Colon (tissue), 2 donors: ENCODE results near the gene CEBPZ.
"Not testable (repeated sequence)": the region's sequence is repeated elsewhere in the genome, so short reads cannot be mapped to it uniquely, and the experiment has no call there.

Experiments
- FAIRE-seq: peaks from 2 replicates; lab custom pipeline; 2012; peaks lifted over from hg19 to GRCh38; lab: Jason Lieb, UNC
- donor health status: control.
- donor health status: control.

The CEBPZ gene, protein sequence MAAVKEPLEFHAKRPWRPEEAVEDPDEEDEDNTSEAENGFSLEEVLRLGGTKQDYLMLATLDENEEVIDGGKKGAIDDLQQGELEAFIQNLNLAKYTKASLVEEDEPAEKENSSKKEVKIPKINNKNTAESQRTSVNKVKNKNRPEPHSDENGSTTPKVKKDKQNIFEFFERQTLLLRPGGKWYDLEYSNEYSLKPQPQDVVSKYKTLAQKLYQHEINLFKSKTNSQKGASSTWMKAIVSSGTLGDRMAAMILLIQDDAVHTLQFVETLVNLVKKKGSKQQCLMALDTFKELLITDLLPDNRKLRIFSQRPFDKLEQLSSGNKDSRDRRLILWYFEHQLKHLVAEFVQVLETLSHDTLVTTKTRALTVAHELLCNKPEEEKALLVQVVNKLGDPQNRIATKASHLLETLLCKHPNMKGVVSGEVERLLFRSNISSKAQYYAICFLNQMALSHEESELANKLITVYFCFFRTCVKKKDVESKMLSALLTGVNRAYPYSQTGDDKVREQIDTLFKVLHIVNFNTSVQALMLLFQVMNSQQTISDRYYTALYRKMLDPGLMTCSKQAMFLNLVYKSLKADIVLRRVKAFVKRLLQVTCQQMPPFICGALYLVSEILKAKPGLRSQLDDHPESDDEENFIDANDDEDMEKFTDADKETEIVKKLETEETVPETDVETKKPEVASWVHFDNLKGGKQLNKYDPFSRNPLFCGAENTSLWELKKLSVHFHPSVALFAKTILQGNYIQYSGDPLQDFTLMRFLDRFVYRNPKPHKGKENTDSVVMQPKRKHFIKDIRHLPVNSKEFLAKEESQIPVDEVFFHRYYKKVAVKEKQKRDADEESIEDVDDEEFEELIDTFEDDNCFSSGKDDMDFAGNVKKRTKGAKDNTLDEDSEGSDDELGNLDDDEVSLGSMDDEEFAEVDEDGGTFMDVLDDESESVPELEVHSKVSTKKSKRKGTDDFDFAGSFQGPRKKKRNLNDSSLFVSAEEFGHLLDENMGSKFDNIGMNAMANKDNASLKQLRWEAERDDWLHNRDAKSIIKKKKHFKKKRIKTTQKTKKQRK

DNA sequence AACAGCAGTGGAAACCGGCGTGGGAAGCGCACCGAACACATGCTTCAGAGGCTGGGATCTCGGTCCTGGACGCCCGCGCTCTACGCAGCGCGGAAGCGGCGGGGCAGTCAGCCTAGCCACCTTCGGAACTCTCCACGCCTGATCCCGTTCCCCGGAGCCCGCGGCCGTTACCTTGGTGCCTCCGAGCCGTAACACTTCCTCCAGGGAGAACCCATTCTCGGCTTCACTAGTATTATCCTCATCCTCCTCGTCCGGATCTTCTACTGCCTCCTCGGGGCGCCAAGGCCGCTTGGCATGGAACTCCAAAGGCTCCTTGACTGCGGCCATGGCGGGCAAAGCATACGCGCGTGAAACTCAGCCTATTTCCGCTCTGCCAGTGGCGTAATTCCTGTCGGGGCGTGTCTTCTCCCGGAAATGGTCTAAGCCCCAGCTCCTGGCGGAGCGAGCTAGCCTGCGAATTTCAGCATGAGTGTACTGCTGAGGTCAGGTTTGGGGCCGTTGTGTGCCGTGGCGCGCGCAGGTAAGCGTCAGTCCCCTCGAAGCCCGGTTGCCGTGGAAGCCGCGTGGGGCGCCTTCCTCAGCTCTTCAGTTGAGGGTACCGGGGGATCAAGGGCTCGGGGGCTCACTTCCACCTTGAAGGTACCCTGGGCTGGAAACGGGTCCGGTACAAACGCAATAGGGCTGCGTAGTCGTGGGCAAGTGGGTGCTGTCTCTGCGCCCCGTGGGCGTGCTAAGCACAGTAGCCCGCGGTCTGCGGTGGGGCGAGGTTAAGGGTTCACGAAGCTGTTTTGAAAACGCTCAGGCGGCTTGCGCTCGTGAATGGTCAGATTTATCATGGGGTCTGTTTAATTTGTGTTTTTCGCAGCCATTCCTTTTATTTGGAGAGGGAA lies at the start of gene CEBPZ, which contains the start of gene NDUFAF7:
TSS of gene CEBPZ (minus strand) at position 356 of the 890 bp plus-strand sequence. CDS start at position 327, 29 bp downstream.
TSS of gene NDUFAF7 (plus strand) at position 418 of the 890 bp plus-strand sequence. CDS start at position 466, 48 bp downstream.
- FAIRE-seq: no peak

DNA sequence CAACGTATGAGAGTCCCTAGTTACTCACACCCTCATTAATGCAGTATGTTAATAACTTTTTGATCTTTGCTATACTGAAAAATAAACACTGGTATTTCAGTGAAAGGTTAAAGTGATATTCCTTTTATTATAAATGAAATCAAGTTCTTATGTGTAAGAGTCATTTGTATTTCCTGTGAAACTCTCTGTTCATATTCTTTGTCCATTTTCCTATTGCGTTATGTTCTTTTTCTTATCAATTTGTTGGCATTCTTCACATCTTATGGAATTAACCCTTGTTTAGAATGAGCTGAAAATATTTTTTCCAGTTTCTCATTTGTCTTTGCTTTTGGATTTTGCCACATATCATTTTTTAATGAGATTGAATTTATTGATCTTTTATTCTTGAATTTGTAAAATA lies 44.9 kb upstream of the CEBPZ start:
- FAIRE-seq: no peak

DNA sequence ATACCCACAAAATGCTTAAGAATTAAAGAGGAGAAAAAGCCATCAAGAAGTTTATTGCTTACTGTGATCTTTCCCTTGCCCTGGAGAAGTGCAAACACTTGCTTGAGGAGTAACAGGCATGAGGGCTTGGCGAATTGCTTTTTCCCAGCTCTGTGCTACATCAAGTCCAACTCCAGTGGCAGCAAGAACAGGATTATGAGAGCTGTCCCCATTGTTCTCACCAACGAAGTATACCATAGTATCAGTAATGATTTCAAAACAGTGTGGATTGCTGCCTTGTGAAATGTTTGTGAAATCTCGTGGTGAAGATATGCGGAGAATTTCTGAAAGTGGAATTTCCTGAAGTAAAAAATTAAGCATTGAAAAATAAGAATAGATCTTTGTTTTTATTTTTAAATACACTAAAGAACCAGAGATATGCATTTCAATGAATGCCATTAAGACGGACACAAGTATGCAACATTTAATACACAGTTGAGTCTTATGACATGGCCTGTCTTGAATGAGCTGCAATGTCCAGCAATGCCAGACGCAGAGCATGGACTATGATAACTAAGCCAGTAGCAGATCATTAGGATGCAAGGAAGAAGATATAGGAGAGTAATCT lies 43.1 kb upstream of the CEBPZ start:
- no peak for FAIRE-seq

DNA sequence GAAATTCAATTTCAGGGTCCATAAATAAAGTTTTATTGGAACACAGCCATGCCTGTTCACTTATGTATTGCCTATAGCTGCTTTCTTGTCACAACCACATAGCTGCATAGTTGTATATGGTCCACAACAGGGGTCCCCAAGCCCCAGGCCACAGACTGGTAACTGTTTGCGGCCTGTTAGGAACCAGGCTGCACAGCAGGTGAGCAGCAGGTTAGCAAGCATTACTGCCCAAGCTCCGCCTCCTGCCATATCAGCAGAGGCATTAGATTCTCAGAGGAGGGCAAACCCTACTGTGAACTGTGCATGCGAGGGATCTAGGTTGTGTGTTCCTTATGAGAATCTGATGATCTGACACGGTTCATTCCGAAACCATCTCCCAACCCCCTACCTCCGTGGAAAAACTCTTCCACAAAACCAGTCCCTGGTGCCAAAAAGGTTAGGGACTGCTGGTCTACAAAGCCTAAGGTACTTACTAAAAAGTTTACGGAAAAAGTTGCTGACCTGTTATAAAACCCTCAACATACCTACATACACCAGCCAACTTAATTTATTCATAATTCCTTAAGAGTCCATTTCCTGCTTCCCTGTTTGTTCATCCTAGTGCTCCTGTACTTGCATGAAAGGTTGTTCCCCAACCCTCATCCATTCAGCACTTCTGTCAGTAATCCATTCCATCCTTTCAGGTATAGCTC lies 40.1 kb upstream of the CEBPZ start:
- no peak for FAIRE-seq

DNA sequence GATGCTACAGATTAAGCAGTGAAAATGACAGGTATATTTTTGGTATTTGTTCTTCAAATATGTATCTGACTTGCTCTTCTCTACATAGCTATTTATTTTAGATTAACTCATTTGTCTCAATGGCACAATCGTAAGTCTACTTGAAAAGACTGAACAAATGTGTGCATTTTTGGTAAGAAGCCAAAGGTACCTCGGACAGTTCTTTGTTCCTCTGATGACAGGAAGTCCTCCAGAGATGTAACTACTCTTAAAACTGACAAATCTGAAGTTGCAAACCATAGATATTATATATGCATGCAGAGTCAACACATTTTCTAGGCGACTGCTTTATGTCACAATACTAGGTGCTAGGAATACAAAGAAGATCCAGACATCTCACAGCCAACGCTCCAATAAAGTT lies 36.7 kb upstream of the CEBPZ start:
- no peak for FAIRE-seq

DNA sequence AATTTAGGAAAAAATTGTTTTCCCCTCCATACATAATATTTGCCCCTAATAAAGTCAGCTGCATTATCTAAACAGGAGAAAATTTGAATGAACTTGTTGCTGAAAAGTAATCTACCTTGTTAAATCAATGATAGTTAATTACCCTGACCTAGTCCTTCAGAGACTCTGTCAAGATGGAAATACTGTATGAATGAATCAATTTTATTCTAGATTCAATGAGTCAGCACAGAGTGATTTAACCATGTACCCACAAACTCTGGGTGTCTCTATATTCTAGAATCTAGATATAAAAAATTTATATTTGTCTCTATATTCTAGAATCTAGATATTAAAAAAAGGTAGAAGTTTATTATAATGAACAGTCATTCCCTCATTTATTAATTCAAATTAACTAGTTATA lies 36.3 kb upstream of the CEBPZ start:
- no peak for FAIRE-seq

DNA sequence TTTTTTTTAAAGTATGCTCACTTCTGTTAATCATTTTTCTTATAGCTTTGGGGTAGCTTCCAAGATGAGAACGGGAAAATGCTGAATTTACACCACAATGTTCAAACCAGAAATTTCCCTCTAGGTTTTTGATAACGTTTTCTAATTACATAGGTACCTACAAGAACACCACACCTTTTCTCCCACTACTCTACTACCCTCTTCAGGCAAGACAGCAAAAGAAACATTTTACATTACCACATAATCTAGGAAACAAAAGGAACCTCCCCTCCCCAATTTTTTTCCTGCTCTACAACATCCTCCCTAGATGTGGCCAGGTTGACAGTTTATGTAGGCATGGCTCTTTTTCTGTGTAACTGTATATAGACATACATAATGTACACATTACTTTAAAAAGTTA lies 32.4 kb upstream of the CEBPZ start:
- no peak for FAIRE-seq

DNA sequence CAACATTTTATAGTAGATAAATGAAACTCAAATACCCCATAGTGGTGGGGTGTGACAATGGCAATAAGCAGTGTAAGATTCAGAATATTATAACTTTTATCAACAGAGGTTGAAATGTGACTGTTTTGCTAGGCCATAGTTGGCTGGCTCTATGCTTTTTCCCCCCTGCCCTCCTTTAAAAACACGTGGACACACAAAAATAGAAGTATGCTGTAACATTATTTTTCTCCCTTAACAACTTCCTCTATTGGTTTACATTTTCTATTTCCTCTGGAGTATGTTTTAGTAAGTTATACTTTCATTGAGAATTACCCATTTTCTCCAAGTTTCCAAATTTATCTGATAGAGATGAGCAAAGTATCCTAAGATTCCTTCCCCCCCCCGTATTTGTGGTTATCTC lies 31.1 kb upstream of the CEBPZ start:
- no peak for FAIRE-seq

DNA sequence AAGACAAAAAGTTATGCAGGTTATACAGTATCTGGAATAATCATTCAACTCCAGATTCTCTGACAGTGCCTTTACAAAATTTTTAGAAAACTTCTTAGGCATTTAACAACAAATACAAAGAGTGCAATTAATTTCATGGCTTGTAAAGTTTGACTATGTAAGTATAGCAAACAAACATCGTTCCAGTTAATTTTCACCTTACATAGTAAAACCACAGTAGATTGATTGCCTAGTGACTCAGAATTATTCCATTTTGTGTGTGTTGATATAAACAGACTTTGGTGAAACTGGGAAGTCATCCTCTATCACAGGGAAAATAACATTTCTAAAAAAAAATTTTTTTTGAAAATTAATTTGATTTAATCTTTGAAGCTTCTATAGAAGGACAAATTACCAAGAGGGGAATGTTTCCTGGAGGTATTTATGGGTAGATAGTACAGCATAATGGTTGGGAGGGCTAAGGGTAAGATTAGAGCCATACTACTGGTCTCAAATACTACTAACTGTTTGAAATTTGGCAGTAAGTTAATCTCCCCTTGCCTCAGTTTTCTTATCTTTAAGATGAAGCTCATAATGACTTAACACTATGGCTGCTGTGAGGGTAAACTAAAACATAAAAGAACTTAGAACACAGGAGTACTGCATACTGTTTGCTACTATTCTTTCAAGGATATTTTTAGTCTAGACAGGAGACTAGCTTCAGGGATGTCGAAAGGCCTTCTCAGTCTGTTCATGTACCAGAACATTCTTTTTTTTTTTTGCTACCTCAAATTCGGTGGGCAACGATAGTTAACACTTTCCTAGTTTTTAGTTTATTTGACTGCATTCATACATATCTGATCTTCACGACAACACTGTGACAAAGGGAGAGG lies 19.7 kb upstream of the CEBPZ start:
- FAIRE-seq: no peak

DNA sequence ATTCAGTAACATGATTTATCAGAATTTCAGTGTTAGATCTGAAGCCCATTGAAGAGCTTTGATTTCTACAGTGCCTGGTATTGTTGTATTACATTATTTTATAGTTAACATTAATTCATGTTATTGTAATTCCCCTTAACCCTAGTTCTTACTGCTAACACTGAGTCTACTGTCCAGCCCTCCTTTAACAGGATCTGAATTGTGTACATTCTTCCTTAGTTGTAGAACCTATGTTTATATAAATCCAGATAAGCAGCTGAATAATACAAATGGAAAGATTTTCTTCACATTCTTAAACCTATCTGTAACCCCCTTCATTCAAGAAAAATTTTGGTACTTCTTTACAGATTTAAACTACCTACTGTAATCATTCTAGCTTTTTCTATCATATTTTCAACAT lies 14.8 kb upstream of the CEBPZ start:
- no peak for FAIRE-seq

DNA sequence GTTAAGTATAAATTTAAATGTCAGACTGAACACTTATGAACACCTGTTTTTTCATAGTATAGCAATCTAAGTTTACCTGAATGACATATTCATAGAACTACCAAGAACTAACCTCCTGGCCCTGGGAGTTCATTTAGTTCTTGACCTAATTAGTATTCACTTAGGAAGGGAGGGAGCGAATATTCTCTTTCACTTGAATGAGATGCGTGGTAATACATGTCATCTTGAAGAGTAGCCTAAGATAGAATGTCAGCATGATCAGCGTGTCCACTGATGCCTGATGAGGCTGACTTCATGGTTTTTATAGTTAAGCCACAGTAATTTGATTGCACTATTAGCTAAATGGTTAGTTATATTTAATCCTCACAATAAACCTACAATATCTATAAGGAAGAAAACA lies 13.4 kb upstream of the CEBPZ start:
- no peak for FAIRE-seq

DNA sequence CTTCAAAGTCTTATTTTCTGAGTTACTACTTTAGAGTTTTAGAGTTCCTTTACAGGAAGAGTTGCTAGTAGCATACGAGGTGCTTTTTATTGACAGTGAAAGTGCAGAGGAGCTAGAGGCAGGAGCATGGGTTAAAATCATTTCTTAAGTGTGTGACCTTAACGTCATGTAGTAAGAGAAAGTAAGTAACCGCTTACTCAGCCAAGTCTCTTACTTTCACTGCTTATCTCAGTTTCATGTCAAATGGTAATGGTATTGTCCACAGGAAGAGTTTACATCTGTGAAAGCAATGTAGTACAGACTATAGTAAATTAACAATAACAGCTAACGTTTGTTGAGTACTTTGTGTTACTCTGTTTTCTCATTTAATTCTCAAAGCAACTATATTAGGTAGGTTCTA lies 12.6 kb upstream of the CEBPZ start:
- no peak for FAIRE-seq

DNA sequence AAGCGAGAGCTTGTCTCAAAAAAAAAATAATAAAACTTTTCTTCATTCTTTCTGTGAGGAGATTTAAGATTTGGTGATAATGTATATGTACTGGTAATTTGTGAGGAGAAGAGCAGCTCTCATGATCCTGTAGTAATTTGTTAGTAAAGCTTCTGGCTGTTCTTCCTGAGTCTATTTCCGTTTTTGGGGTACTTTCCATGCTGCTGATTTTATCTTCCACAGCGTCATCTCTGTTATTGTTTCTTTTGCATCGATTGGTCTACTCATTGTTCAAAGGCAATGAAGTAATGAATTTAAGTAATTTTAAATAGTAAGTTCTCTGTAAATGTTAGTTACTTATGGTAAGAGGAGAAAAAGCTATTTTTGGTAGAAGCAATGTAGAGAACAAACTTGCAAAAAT lies 12.0 kb upstream of the CEBPZ start:
- no peak for FAIRE-seq

DNA sequence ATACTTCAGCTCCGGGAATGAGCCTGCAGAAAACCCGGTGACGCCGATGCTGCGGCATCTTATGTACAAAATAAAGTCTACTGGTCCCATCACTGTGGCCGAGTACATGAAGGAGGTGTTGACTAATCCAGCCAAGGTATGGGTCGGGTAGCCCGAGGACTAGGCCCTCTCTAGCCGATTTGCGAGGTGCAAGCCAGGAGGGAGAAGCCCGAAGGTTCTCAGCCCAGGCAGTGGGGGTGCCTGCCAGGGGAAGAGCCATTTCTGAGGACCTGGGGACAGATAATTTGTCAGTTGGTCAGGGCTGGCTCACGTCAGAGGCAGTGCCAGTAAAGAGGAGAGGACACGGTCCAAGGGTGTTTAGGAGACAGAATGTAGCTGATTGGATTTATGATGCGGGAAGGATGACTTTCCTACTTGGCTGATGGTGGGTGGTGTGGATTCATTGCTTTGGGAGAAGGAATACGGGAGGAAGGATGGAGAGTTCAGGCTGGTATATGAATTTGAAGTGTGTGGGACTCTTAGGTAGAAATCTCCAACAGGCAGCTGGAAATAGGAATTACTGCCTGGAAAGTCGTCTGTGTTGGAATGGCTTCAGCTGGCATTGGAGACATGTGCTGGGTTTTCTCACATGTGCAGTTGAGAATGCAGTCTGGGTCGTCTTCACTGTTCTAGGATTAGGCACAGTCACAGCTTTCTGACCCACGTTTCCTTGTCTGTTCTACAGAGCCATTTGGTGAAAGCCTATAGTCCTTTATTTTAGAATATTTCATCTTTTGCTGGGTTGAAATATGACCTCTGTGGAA lies 936 bp upstream of the CEBPZ start:
- no peak for FAIRE-seq

DNA sequence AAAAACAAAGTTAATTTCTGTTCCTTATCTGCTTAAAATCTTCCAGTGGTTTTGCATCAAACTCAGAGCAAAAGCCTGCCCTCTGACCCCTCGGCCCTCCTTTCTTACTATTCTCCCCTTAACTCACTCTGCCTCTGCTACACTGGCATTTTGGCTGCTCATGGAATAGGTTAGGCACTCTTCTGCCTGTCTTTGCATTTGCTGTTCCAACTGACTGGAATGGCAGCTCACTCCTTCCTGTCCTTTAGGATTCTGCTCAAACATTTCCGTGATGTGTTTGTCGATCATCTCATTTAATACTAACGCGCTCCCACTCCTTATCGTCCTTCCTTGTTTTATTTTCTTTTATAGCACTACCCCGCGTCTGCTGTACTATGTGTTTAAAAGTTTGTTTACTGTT lies 815 bp downstream of the CEBPZ start:
- FAIRE-seq: no peak

DNA sequence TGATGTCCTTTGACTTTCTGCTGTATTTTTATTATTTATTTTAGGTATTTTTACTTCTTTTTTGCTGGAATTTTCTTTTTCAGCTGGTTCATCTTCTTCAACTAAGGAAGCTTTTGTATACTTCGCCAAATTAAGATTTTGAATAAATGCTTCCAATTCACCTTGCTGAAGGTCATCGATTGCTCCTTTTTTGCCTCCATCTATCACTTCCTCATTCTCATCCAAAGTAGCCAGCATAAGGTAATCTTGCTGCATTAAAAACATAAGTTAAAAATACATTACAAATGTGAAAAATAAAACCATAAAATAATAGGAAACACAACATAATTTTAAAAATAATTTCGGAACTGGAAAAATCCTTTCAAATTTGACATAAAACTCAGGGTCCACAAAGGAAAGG lies 2.6 kb downstream of the CEBPZ start:
- FAIRE-seq: no peak

DNA sequence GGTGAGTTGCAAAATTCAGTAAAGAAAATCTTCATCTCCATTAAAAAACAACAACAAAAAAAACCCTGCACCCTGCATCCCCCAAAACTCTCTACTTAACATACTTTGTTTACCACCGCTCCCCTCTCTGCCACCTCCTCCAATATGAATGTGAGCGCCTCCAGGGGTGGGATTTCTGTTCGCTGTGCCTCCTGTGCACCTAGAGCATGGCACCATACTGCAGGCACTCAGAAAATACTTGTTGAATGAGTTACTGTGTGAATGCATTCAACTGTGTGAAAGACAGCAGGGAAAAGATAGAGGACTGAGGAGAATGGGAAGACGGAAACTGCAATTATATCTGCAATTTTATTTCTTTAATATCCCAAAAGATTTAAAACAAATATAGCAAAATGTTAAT lies 4.5 kb downstream of the CEBPZ start:
- no peak for FAIRE-seq

DNA sequence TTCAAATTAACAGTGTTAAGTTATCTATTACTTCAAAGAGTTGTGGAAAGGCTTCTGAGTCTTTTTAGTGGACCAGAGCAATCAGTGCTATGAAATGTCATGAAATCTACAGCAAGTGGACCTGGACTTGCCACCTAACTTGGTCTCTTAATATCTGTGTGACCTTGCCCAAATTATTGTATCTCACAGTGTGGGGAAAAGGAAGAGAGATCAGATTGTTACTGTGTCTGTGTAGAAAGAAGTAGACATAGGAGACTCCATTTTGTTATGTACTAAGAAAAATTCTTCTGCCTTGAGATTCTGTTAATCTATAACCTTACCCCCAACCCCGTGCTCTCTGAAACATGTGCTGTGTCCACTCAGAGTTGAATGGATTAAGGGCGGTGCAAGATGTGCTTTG lies 6.3 kb downstream of the CEBPZ start:
- FAIRE-seq: not testable (repeated sequence)

DNA sequence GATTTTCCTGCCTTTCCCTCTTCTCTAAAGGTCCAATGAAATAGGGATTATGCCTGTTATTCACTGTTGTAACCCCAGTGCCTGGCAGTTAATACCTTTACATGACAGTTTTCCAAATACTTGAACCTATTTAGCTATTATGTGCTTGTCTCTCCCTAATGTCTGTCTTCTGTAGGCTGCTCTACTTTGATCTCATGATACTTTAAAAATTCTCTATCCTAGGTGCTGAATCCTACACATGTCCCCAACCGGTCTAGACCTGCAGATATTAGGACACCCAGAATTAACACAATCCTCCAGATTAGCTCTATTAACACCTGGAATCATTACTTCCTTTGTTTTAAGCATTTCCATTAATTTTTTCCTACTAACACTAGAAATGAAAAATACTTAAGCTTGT lies 7.3 kb downstream of the CEBPZ start:
- no peak for FAIRE-seq
